ENCODE results near the gene TTC21A.
A peak's percentile ranks its signal among the peaks of the same experiment; 100 is the strongest.

The TTC21A gene

GRCh38 chr3:39106281-39106811, 1.1 kb upstream of the TTC21A start:
- peaks cover 17% of the 10 kb centered on the region for H3K36me3 ChIP-seq (ENCODE audit: control insufficient read depth, insufficient read depth, low read length)
- 5 to 15% methylated on average over 11 to 14 of the region's 16 CpGs for WGBS, 2 experiments (ENCODE audit: insufficient coverage in 2 of 2)
- peak overlapping the region; percentile 93 for H3K4me3 ChIP-seq (ENCODE audit: extremely low read depth, insufficient read depth, low read length, poor library complexity, severe bottlenecking)
- no peaks in the 10 kb centered on the region for H3K9me3 ChIP-seq (ENCODE audit: control insufficient read depth, low read length)
- H3K4me1 ChIP-seq (ENCODE audit: control insufficient read depth, insufficient read depth, low read length, poor library complexity, severe bottlenecking): peaks cover 18% of the 10 kb centered on the region
- H3K27ac ChIP-seq (ENCODE audit: low read depth, low read length, severe bottlenecking): peak overlapping the region; percentile 73

GRCh38 chr3:39106851-39107387, 561 bp upstream of the TTC21A start:
- 0 to 1% methylated on average over 47 to 53 of the region's 55 CpGs for WGBS, 2 experiments (ENCODE audit: insufficient coverage in 2 of 2)
- Histone ChIP-seq H3K27ac (ENCODE audit: low read depth, low read length, severe bottlenecking) (peak overlapping the region; percentile 73), H3K4me1 (ENCODE audit: control insufficient read depth, insufficient read depth, low read length, poor library complexity, severe bottlenecking) (peaks cover 18% of the 10 kb centered on the region), H3K4me3 (ENCODE audit: extremely low read depth, insufficient read depth, low read length, poor library complexity, severe bottlenecking) (peak overlapping the region; percentile 93), H3K36me3 (ENCODE audit: control insufficient read depth, insufficient read depth, low read length) (peaks cover 15% of the 10 kb centered on the region), H3K9me3 (ENCODE audit: control insufficient read depth, low read length) (no peaks in the 10 kb centered on the region)

GRCh38 chr3:39108200-39108710, 775 bp downstream of the TTC21A start:
- 62% methylated on average over 2 of the region's 2 CpGs; no CpG with 5 or more reads in 1 of the 2 experiments for WGBS, 2 experiments (ENCODE audit: insufficient coverage in 2 of 2)
- Histone ChIP-seq H3K27ac (ENCODE audit: low read depth, low read length, severe bottlenecking) (peak overlapping the region; percentile 73), H3K9me3 (ENCODE audit: control insufficient read depth, low read length) (no peaks in the 10 kb centered on the region), H3K4me3 (ENCODE audit: extremely low read depth, insufficient read depth, low read length, poor library complexity, severe bottlenecking) (peak overlapping the region; percentile 93), H3K4me1 (ENCODE audit: control insufficient read depth, insufficient read depth, low read length, poor library complexity, severe bottlenecking) (peaks cover 18% of the 10 kb centered on the region), H3K36me3 (ENCODE audit: control insufficient read depth, insufficient read depth, low read length) (peaks cover 5% of the 10 kb centered on the region)

GRCh38 chr3:39109086-39109485, 1.6 kb downstream of the TTC21A start:
- no peak overlapping the region for H3K27ac ChIP-seq (ENCODE audit: low read depth, low read length, severe bottlenecking)
- 88 to 95% methylated on average over 5 of the region's 5 CpGs for WGBS, 2 experiments (ENCODE audit: insufficient coverage in 2 of 2)
- H3K4me3 ChIP-seq (ENCODE audit: extremely low read depth, insufficient read depth, low read length, poor library complexity, severe bottlenecking): no peak overlapping the region
- no peaks in the 10 kb centered on the region for H3K36me3 ChIP-seq (ENCODE audit: control insufficient read depth, insufficient read depth, low read length)
- no peaks in the 10 kb centered on the region for H3K9me3 ChIP-seq (ENCODE audit: control insufficient read depth, low read length)
- H3K4me1 ChIP-seq (ENCODE audit: control insufficient read depth, insufficient read depth, low read length, poor library complexity, severe bottlenecking): peaks cover 18% of the 10 kb centered on the region

- Histone ChIP-seq H3K9me3 (ENCODE audit: control insufficient read depth, low read length) (no peaks in the 10 kb centered on the region), H3K36me3 (ENCODE audit: control insufficient read depth, insufficient read depth, low read length) (no peaks in the 10 kb centered on the region), H3K27ac (ENCODE audit: low read depth, low read length, severe bottlenecking) (no peak overlapping the region), H3K4me3 (ENCODE audit: extremely low read depth, insufficient read depth, low read length, poor library complexity, severe bottlenecking) (no peak overlapping the region), H3K4me1 (ENCODE audit: control insufficient read depth, insufficient read depth, low read length, poor library complexity, severe bottlenecking) (peaks cover 18% of the 10 kb centered on the region)
- WGBS, 2 experiments (ENCODE audit: insufficient coverage in 2 of 2): 67 to 76% methylated on average over 1 to 2 of the region's 2 CpGs
Measured at GRCh38 chr3:39110041-39110639, 2.7 kb downstream of the TTC21A start.

- no peaks in the 10 kb centered on the region for H3K9me3 ChIP-seq (ENCODE audit: control insufficient read depth, low read length)
- WGBS, 2 experiments (ENCODE audit: insufficient coverage in 2 of 2): 74 to 96% methylated on average over 3 of the region's 3 CpGs
Measured at GRCh38 chr3:39112113-39112512, 4.6 kb downstream of the TTC21A start.

GRCh38 chr3:39112535-39112934, 5.1 kb downstream of the TTC21A start:
- no peaks in the 10 kb centered on the region for H3K36me3 ChIP-seq (ENCODE audit: control insufficient read depth, insufficient read depth, low read length)
- H3K4me1 ChIP-seq (ENCODE audit: control insufficient read depth, insufficient read depth, low read length, poor library complexity, severe bottlenecking): peaks cover 9% of the 10 kb centered on the region
- no peaks in the 10 kb centered on the region for H3K9me3 ChIP-seq (ENCODE audit: control insufficient read depth, low read length)
- no peak overlapping the region for H3K4me3 ChIP-seq (ENCODE audit: extremely low read depth, insufficient read depth, low read length, poor library complexity, severe bottlenecking)
- 91 to 95% methylated on average over 2 of the region's 2 CpGs for WGBS, 2 experiments (ENCODE audit: insufficient coverage in 2 of 2)
- no peak overlapping the region for H3K27ac ChIP-seq (ENCODE audit: low read depth, low read length, severe bottlenecking)

More at GRCh38 chr3:39112113-39112512, 4.6 kb downstream of the TTC21A start:
- Histone ChIP-seq H3K27ac (ENCODE audit: low read depth, low read length, severe bottlenecking) (no peak overlapping the region), H3K4me1 (ENCODE audit: control insufficient read depth, insufficient read depth, low read length, poor library complexity, severe bottlenecking) (peaks cover 9% of the 10 kb centered on the region), H3K36me3 (ENCODE audit: control insufficient read depth, insufficient read depth, low read length) (no peaks in the 10 kb centered on the region), H3K4me3 (ENCODE audit: extremely low read depth, insufficient read depth, low read length, poor library complexity, severe bottlenecking) (no peak overlapping the region)

GRCh38 chr3:39113291-39113690, 5.8 kb downstream of the TTC21A start:
- Histone ChIP-seq H3K36me3 (ENCODE audit: control insufficient read depth, insufficient read depth, low read length) (no peaks in the 10 kb centered on the region), H3K4me3 (ENCODE audit: extremely low read depth, insufficient read depth, low read length, poor library complexity, severe bottlenecking) (no peak overlapping the region), H3K4me1 (ENCODE audit: control insufficient read depth, insufficient read depth, low read length, poor library complexity, severe bottlenecking) (peaks cover 6% of the 10 kb centered on the region), H3K9me3 (ENCODE audit: control insufficient read depth, low read length) (no peaks in the 10 kb centered on the region), H3K27ac (ENCODE audit: low read depth, low read length, severe bottlenecking) (no peak overlapping the region)
- WGBS, 2 experiments (ENCODE audit: insufficient coverage in 2 of 2): 86 to 95% methylated on average over 2 of the region's 3 CpGs

GRCh38 chr3:39114456-39114855, 7.0 kb downstream of the TTC21A start:
- Histone ChIP-seq H3K36me3 (ENCODE audit: control insufficient read depth, insufficient read depth, low read length) (no peaks in the 10 kb centered on the region), H3K4me3 (ENCODE audit: extremely low read depth, insufficient read depth, low read length, poor library complexity, severe bottlenecking) (no peak overlapping the region), H3K27ac (ENCODE audit: low read depth, low read length, severe bottlenecking) (no peak overlapping the region), H3K4me1 (ENCODE audit: control insufficient read depth, insufficient read depth, low read length, poor library complexity, severe bottlenecking) (no peaks in the 10 kb centered on the region), H3K9me3 (ENCODE audit: control insufficient read depth, low read length) (no peaks in the 10 kb centered on the region)
- WGBS, 2 experiments (ENCODE audit: insufficient coverage in 2 of 2): 89 to 98% methylated on average over 5 of the region's 5 CpGs

GRCh38 chr3:39115870-39116269, 8.4 kb downstream of the TTC21A start:
- Histone ChIP-seq H3K27ac (ENCODE audit: low read depth, low read length, severe bottlenecking) (no peak overlapping the region), H3K36me3 (ENCODE audit: control insufficient read depth, insufficient read depth, low read length) (no peaks in the 10 kb centered on the region), H3K4me3 (ENCODE audit: extremely low read depth, insufficient read depth, low read length, poor library complexity, severe bottlenecking) (no peak overlapping the region), H3K4me1 (ENCODE audit: control insufficient read depth, insufficient read depth, low read length, poor library complexity, severe bottlenecking) (no peaks in the 10 kb centered on the region), H3K9me3 (ENCODE audit: control insufficient read depth, low read length) (no peaks in the 10 kb centered on the region)
- 94 to 100% methylated on average over 3 of the region's 3 CpGs for WGBS, 2 experiments (ENCODE audit: insufficient coverage in 2 of 2)

GRCh38 chr3:39118079-39118478, 10.6 kb downstream of the TTC21A start:
- Histone ChIP-seq H3K9me3 (ENCODE audit: control insufficient read depth, low read length) (no peaks in the 10 kb centered on the region), H3K4me3 (ENCODE audit: extremely low read depth, insufficient read depth, low read length, poor library complexity, severe bottlenecking) (no peak overlapping the region), H3K36me3 (ENCODE audit: control insufficient read depth, insufficient read depth, low read length) (no peaks in the 10 kb centered on the region), H3K4me1 (ENCODE audit: control insufficient read depth, insufficient read depth, low read length, poor library complexity, severe bottlenecking) (no peaks in the 10 kb centered on the region), H3K27ac (ENCODE audit: low read depth, low read length, severe bottlenecking) (no peak overlapping the region)
- 88 to 89% methylated on average over 1 of the region's 3 CpGs for WGBS, 2 experiments (ENCODE audit: insufficient coverage in 2 of 2)
